ENCODE measurements around the gene DOK1.

DOK1 gene

DNA sequence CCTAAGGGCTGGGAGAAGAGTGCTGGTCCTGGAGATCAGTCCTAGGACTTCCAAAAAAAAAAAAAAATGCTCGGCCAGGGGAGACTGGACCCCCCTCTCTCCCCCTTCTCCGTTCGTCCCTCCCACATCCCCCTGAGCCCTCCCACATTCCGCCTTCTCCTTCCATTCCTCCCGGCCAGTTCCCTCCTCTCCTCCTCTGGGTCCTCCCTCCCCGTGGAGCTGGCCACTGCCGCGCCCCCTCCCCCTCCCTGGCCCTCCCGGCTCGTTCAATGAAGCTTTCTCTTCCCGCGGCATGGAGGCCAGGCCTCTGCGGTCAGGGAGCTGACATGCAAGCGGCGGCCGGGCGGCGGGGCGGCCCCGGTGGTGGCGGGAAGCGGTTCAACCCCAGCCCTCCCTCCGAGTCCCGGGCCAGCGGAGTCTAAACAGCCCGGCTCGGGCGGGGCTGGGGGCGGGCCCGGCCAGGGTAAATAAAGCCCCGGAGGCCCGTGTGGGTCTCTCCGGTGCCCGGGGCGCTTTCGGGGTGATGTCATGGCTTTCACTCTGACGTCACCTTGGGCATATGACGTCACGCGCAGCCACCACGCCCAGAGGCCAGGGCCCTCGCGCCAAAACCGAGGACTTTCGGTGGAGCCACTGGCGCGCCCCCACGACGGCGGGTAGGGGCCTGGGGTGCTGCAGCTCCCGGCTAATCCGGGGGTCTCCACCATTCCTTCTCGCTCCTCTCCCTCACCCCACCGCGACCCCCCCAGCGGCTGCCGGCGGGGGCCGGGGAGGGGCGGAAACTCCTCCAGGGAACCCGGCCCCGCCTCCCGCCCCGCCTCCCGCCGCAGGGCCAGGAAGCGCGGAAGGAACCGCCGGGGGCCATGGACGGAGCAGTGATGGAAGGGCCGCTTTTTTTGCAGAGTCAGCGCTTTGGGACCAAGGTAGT, at the start of gene DOK1, which contains the start of gene LOXL3:
DOK1 (plus strand) TSS at position 829 of the 928 bp plus-strand sequence; CDS start at position 864, 35 bp downstream.
LOXL3 (minus strand) TSS at position 51 of the 928 bp plus-strand sequence. CDS start 1,308 bp downstream, outside the sequence.
- peak; percentile 77 for DNase-seq

DNA sequence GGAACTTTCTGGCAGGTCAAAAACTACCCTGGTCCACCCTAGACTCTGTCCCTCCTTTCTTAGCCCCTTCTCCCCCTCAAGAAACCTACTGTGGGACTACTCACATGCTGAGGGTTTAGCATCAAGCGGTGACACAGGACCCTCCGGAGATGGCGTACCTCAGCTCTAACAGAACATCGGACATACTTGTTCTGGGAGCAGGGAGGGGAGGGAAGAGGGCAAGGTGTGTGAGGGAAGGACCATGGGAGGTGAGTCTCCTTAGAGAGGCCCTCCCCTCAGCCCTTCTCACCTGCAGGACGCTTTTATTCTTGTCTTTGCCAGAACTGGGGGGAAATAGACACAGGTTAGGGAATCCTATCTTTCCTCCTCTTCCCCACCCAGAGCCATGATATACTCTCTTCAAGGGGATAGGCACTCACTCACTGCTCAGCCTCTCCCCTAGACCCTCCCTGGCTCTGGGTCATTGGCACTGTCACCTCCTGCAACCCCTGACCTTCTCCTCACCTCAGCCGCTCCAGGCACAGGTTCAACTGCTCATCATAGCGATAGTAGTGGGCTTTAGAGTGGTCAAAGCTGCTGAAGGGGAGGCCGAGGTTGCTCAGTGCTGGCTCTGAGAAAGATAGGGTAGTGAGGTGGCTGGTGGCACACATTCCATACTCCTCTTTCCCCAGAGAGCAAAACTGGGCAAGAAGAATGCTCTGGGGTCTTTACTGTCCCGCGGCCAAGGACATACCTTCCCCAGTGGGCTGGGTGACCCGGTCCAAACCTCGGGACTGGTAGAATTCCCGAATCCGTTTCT, 48.9 kb upstream of the DOK1 start:
- DNase-seq = no peak

DNA sequence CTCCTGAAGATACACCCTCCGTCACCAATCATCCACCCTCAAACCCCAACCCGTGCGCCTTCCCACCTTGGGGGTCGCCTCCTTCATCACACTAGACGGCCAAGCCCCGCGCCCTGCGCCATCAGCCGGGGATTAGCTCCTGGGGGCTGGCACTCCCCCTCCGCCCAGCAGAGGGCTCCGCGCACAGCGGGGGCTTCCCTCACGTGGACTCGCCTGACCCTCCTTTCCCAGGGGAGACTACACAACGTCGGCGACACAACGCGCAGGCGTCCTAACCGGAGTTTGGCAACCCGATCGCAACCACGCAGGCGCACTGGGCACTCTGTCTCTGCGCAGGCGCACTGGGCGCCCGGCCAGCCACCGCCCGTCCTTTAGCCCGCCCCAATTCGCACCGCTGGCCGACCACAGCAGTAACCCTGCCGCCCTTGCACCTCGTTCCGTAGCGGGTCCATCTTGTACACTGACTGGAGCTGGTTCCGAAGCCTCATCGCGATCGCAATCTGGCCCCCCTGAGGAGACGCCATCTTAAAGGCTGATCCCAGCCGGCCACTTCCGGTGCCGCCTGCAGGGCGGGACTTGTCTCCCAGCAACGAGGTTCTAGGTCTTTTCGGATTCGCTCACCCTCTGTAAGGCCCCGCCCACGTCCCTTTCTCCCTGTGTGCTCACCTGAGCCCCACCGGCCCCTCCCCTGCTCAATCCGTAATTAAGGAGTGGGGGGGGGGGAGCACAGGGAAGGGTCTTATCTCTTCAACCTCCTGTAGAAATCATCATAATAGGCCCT, 47.2 kb upstream of the DOK1 start, which contains the start of gene PCGF1:
PCGF1 (minus strand) TSS at position 551 of the 781 bp plus-strand sequence; CDS start at position 524, 27 bp downstream.
- DNase-seq = peak; percentile 99

DNA sequence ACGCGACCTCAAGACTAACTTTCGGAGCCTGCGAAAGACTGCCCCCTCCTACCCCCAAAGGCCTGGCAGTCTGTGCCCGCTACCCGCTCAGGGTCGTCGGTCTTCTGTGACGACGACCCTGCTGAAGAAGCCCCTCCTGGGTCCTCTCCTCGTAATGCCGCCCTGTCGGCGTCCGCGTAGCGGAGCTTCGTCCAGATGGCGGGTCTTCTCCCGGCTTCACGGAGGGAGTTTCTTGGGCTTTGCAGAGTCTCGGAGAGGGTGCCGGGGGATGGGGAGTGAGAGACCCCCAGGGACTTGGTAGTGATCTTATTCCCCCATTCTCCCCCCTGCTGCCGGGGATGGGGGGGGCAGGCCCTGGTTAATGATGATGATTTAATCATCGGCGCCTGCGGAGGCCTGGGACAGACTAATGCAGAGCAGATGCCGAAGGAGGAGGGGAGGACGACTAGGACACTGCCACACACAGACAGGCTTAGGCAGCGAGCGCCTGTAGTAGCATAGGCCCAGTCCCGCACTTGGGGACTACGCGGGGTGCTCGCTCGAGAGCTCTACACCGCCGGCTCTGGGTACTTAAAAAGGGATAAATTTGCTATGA, 46.5 kb upstream of the DOK1 start:
- DNase-seq = no peak

DNA sequence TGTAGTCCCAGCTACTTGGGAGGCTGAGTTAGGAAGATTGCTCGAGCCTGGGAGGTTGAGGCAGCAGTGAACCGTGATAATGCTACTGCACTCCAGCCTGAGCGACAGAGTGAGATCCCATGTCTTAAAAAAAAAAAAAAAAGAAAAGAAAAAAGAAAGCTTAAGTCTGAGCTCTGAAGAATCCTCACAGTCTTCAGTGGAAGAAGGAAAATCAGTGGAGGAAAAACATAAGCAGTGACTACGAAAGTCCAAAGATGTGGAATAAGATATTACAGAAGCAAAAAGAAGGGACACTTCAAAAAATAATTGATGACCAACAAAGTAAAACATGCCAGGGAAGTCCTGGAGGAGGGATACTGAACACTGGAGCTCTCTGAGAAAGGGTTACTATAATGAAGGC, 44.2 kb upstream of the DOK1 start:
- no peak for DNase-seq

DNA sequence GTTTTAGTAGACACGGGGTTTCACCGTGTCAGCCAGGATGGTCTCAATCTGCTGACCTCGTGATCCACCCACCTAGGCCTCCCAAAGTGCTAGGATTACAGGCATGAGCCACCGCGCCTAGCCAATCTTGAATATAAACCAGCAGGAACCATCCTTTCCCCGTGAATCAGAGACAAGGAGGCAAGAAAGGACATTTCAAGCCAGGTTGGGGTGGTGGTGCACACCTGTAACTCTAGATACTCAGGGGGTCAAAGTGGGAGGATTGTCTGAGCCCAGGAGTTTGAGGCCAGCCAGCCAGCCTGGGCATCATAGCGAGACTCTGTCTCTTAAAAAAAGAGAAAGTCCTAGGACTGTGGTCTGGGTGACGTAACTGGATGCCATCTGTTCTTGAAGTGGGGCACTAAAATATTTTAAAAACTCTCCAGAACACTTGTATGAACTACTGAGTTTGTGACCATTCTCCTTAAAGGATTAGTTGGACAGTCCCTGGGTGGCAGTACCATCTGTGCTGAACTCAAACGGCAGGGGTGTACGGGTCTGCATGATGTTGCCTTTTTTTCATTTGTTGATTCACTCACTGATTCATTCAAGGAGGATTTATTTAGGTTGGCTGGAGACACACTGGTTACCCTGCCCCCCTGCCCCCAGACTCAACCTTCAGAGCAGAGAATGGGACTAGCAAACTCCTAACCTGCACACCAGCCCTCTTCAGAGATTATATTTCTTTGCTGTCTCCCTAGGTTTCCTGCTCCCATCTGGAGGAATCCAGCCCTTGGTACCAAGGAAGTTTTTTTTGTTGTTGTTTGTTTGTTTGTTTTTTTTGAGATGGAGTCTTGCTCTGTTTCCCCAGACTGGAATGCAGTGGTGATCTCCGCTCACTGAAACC, 43.2 kb upstream of the DOK1 start:
- no peak for DNase-seq

DNA sequence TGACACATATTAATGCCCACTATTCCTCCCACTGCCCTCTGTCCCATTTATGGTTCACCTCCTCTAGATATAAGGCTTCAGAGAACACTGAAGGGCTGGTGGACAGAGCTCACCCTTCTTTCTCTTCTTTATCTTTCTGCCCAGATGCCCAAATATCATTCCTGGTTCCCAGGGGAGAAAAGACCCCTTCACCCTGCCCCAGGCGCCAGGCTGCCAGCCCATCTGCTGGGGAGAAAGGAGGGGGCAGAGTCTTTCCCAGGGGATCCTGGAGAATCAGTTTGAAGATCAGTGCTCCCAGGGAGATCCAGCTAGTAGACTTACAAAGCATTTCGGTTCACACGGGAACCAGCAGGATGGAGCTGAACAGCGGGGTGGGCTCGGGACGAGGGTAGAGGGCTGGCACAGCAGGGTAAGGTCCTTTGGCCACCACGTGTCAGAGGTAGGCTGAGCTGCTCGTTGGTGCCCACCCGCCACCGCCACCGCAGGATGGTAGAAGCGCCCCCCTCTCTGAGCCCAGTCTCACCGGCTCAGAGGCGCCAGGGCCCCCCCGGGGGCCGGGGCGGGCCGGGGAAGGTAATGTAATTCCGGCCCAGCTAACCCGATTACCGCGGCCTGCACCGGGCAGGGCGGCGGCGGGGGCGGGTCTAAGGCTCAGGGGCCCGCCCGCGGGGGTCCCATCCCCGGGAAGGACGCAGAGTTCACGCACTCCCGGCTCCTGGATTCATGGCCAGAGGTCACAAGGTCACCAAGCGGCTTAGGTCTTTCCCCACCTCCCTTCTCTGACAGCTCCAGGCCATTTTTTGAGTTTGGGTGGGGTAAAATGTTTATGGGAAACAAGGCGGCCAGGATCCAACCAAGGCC, 41.5 kb upstream of the DOK1 start:
- no peak for DNase-seq

DNA sequence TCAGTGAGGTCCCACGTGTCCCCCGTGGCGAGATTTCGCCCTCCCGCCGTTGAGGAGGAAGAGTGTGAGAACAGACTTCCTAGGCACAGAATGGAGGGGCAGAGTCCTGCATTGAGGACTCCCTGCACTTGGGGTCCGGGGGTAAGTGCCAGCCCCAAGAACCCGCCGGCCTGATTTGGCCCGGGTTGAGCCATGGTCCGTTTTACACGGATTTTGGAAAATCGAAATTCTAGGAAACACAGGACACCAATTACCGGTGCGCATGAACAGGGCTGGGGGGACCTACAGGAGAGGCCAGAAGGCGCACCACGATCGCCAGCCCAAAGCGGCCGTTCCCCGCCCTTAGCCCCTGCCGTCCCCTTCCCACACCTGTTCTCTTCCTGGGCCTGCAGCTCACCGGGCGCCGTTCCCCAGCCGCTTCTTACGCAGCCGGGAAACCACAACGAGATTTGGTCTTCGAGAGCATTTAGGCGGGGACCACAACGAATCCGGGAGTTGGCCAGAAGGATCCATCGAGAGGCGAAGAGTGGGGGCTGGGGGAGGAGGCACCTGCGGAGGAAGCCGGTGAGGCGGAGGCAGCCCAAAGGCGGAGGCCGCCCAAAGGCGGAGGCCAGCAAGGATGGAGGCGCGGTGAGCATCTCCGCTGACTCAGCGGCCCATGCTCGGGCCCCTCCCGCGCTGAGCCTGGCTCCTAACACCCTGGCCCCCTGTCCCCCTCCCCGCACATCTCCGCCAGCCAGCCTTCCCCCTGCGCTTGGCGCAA, 40.7 kb upstream of the DOK1 start:
- DNase-seq = no peak

DNA sequence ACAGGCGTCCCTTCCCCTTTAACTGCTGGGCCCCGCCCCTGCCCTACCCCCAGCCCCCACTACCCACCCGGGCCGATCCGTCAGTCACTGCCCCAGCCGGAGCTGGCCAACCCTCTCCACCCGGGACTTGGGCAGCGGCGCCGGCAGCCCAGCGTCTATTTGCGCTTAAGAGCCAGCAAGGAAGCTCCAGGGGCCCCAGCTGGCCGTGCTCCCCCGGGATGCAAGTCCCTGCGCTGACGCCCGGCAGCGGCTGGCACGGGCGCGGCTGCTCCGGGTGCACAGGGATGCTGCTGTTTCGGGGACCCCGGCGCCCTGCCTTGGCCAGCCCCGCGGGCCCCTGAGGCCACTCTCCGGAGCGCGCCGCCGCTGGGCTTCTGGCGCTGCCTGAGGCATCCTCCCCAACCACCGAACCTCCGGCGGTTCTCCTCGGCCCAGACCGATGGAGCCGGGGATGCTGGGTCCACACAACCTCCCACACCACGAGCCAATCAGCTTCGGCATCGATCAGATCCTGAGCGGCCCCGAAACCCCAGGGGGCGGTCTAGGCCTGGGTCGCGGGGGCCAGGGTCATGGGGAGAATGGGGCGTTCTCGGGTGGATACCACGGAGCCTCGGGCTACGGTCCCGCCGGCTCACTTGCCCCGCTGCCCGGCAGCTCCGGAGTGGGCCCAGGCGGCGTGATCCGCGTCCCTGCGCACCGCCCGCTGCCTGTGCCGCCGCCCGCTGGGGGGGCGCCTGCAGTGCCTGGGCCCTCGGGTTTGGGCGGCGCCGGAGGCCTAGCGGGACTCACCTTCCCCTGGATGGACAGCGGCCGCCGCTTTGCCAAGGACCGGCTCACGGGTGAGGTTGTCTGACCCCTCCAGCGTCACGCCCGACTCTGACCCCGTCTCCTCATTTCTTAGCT, 39.9 kb upstream of the DOK1 start, which contains the start of gene TLX2:
TLX2 (plus strand) TSS at position 83 of the 903 bp plus-strand sequence; CDS start at position 440, 357 bp downstream.
- no peak for DNase-seq

DNA sequence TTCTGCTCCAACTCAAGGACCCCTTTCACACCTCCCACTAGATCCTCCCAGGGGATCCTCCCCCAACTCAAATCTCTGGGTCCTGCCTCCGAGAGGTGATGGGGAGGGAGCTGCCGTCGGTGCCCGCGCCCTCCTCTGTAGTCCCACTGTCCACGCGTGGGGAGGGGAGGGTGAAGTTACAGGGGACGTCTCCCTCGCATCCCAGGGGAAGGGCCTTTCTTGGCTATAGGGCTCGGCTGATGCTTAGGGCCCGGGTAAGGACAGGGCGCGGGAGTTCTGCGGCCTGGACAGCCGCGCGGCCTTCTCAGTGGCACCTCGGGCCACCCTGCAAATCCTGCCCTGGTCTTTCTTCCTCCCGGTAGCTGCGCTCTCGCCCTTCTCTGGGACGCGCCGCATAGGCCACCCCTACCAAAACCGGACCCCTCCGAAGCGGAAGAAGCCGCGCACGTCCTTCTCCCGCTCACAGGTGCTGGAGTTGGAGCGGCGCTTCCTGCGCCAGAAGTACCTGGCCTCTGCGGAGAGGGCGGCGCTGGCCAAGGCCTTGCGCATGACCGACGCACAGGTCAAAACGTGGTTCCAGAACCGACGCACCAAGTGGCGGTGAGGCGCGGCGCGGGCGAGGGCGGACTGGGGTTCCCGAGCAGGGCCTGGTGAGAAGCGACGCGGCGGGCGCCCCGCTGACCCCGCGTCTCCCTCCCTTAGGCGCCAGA, 39.1 kb upstream of the DOK1 start:
- no peak for DNase-seq

DNA sequence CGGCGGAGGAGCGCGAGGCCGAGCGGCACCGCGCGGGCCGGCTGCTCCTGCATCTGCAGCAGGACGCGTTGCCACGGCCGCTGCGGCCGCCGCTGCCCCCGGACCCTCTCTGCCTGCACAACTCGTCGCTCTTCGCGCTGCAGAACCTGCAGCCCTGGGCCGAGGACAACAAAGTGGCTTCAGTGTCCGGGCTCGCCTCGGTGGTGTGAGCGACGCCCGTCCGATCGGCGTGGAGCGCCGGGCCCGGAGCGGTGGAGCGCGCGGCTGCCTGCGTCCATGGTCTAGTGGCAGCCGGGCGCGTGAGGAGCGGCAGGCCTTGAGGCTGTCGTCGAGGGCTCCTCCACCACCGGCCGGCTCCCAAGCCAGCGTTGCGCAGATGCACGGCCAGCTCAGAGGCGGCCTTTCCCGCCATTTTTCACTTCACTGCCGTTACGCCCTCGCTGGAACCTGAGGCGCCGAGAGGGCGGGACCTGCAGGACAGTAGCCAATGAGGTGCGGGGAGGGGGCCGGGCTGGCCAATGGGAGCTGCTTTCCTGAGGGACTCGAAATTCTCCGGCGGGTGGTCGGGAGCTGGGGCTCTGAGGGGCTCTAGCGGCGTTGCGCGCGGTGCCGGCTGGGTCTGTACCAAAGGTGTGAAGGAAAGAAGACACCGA, 38.4 kb upstream of the DOK1 start:
- peak; percentile 63 for DNase-seq

DNA sequence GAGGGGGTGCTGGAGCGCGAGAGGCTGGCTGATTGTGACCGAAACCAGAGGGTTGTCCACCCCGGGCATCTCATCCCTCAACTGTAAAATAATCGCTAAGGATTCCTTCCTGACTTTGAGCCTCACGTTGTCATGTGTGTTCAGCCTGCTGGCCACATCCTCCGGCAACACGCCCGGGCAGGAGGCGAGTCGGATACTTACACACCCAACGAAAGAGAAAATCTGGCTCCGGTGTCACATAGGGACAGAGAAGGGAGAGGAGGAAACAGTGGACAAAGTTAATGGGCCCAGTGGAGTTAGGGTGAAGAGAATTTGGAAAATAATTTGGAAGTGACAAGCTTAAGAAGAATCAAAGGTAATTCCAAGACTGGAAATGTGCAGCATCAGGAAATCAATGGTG, 37.9 kb upstream of the DOK1 start:
- no peak for DNase-seq

DNA sequence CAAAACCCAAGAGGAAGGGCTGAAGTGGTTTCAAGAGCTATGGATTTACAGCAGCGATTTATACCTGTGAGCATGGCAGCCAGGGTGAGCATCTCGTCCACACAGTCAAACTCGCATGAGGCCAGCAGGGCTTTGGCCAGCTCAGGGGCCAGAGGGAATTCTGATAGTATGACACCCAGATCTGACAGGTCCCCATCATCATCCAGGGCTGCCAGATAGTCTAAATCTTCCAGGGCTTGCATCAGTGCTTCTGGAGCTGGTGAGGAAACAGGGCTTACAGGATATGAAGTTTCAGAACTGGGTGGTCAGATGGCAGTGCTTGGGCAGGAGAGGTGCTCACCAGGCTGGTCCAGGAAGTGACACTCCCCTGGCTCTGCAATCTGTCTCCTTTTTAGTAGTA, 32.0 kb upstream of the DOK1 start:
- no peak for DNase-seq

DNA sequence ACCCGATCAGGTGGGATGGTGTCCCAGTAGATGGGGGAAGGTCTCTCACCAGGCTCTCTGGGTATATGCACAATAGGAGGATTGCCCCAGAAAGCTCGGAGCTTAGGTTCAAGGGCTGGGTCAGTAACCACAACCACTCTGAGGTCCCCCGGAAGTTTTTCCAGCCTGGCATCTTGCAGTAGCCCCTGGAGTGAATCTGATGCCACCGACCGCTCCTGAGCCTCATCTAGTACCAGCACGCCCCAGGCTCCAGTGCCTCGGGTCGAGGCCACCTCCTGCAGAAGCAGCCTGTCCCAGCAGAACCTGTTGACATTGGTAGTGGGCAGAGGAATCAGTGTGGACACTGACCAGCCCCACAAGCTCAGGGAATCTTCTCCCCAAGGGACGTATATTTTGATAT, 30.5 kb upstream of the DOK1 start:
- DNase-seq = no peak

DNA sequence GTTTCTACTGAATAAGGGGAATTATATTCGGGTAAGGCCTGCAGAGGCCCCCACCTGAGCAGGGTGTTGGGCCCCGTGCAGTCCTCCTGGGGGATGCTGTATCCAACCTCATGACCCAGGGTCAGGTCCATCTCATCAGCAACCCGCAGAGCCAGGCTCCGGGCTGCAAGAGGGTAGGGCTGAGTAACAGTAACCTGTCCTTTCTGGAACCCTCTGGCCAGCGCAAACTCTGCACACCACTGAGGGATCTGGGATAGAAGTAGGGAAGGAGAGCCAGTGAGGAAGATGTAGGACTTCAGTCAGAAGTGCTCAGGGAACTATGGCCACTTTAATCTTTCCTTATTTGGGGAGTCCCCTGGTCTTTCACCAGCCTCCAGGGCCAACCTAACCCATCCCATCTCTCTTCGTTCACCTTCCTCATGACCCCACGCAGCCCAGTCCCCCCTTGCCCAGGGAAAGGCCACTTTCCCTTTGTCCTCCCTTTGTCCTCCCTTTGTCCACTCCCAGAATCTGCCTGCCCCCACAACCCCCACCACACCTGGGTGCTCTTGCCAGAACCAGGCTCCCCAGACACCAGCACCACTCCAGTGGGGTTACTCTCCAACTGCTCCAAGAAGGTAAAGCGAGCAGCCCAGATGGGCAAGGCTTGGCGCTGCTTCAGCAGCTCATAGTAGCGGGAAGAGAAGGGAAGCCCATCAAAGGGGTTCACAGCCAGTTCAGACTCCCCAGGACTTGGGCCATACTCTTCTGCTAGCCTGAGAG, 29.4 kb upstream of the DOK1 start:
- DNase-seq = no peak
